Neural crest cell (in vitro differentiated cells): Measurements from ENCODE around the gene POLR2E. TPM values are rescaled to one million over a fixed set of nuclear protein-coding genes. Genes with fewer than 3 reads are reported as not detected.

Source experiments
- DNase-seq: peaks from one replicate; pipeline ENCODE4 v3.0.0; 2021; ENCODE audit warnings: low read depth, mixed read lengths, low spot score
- H3K27ac Mint-ChIP-seq: one replicate; pipeline ENCODE4 v1.8.0; 2021; ENCODE audit warnings: mild to moderate bottlenecking, mixed read lengths; ENCODE audit not compliant: unreplicated experiment
- H3K27me3 Mint-ChIP-seq: 2 replicates; pipeline ENCODE4 v1.8.0; 2021; ENCODE audit warnings: low read depth, mild to moderate bottlenecking, mixed read lengths
- H3K36me3 Mint-ChIP-seq: 2 replicates; pipeline ENCODE4 v1.8.0; 2021; ENCODE audit warnings: low read depth, mild to moderate bottlenecking, mixed read lengths
- H3K4me1 Mint-ChIP-seq: 2 replicates; pipeline ENCODE4 v1.8.0; 2021; ENCODE audit warnings: mixed read lengths
- H3K4me3 Mint-ChIP-seq: one replicate; pipeline ENCODE4 v1.8.0; 2021; ENCODE audit warnings: mild to moderate bottlenecking, mixed read lengths
- H3K9me3 Mint-ChIP-seq: 2 replicates; pipeline ENCODE4 v1.8.0; 2021; ENCODE audit warnings: mixed read lengths
- CTCF ChIP-seq: fragments of 200-600 bp; sonication (generic); conservative IDR thresholded peaks from 2 replicates; pipeline ENCODE4 v1.5.0; 2021; ENCODE audit warnings: antibody characterized with exemption, mild to moderate bottlenecking
- total RNA-seq: library from RNA; stranded (reverse); gene quantifications from 2 replicates; pipeline ENCODE4 v1.2.1, GENCODE V29; 2021

POLR2E gene
- total RNA-seq, 1 donor from 2014 or later = 256 TPM

GRCh38 chr19:1135454-1135853, 40.3 kb upstream of the POLR2E start:
- no peaks in the 10 kb centered on the region for H3K9me3 Mint-ChIP-seq
- no peak for DNase-seq

GRCh38 chr19:1134431-1134830, 39.3 kb upstream of the POLR2E start:
- H3K27me3 Mint-ChIP-seq = no peaks in the 10 kb centered on the region
- H3K36me3 Mint-ChIP-seq = peaks cover 5% of the 10 kb centered on the region
- no peaks in the 10 kb centered on the region for H3K4me1 Mint-ChIP-seq
- no peaks in the 10 kb centered on the region for H3K9me3 Mint-ChIP-seq
- H3K4me3 Mint-ChIP-seq = no peak overlapping the region
- TF ChIP-seq CTCF = no peak
- no peak overlapping the region for H3K27ac Mint-ChIP-seq
- DNase-seq = no peak

More at GRCh38 chr19:1135454-1135853, 40.3 kb upstream of the POLR2E start:
- peaks cover 10% of the 10 kb centered on the region for H3K36me3 Mint-ChIP-seq
- H3K4me3 Mint-ChIP-seq = no peak overlapping the region
- no peaks in the 10 kb centered on the region for H3K27me3 Mint-ChIP-seq
- TF ChIP-seq CTCF = no peak
- no peak overlapping the region for H3K27ac Mint-ChIP-seq
- H3K4me1 Mint-ChIP-seq = no peaks in the 10 kb centered on the region

- no peak for DNase-seq
- no peaks in the 10 kb centered on the region for H3K4me1 Mint-ChIP-seq
- no peaks in the 10 kb centered on the region for H3K27me3 Mint-ChIP-seq
- H3K36me3 Mint-ChIP-seq = no peaks in the 10 kb centered on the region
- no peak overlapping the region for H3K27ac Mint-ChIP-seq
- no peaks in the 10 kb centered on the region for H3K9me3 Mint-ChIP-seq
- TF ChIP-seq CTCF = no peak
- no peak overlapping the region for H3K4me3 Mint-ChIP-seq
These were observed 38.3 kb upstream of the POLR2E start for GRCh38 chr19:1133471-1133929.

GRCh38 chr19:1132552-1133383, 37.6 kb upstream of the POLR2E start:
- no peaks in the 10 kb centered on the region for H3K4me1 Mint-ChIP-seq
- no peaks in the 10 kb centered on the region for H3K27me3 Mint-ChIP-seq
- no peak for DNase-seq
- H3K9me3 Mint-ChIP-seq = no peaks in the 10 kb centered on the region
- TF ChIP-seq CTCF = no peak
- H3K4me3 Mint-ChIP-seq = no peak overlapping the region
- H3K36me3 Mint-ChIP-seq = no peaks in the 10 kb centered on the region
- H3K27ac Mint-ChIP-seq = no peak overlapping the region

- Mint-ChIP-seq H3K27me3 (no peaks in the 10 kb centered on the region), H3K27ac (no peak overlapping the region), H3K4me3 (no peak overlapping the region), H3K9me3 (no peaks in the 10 kb centered on the region), H3K4me1 (no peaks in the 10 kb centered on the region), H3K36me3 (no peaks in the 10 kb centered on the region)
- no peak for TF ChIP-seq CTCF
- peak; percentile 42 for DNase-seq
These were observed 36.8 kb upstream of the POLR2E start for GRCh38 chr19:1131718-1132551.
